NCI-H128 (cell line): ENCODE data around the gene KCNK16.
A peak's percentile ranks its signal among the peaks of the same experiment; 100 is the strongest.

Experiments used
- DNase-seq: peaks from one replicate; lab custom pipeline; 2025; ENCODE audit not compliant: unreplicated experiment; lab: John Stamatoyannopoulos, UW

KCNK16 gene

DNA sequence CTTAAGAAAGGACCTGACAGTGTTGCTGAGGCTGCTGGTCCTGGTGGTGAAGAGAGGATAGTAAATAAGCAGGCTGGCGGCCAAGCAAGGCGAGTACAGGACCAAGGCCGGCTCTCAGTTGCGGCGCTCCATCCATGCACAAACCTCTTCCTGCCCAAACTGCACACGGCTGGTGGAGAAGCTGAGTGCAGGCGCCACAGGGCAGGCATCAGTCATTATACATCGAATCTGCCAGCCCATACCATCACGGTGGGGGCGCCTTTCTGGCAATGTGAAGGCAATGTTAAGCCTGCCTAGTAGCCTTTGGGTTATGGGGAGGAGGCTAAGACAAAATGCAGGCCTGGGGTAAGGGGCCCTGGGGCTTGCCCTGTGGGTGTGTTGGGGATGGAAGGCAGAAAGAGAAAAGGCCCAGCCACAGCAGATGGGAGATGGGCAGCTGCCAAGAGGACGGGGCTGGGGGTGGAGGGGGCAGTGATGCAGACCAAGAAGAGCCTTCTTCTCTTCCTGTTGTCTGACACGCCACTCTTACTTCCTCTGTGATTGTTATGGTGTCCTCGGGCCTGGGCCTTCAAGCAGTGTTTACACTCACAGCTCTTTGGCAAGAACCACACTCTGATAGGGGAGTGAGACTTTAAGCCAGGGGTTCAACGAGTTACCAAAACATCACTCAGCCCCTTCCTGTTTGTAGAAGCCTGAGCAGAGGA is 20.3 kb upstream of the KCNK16 start:
- no peak for DNase-seq

DNA sequence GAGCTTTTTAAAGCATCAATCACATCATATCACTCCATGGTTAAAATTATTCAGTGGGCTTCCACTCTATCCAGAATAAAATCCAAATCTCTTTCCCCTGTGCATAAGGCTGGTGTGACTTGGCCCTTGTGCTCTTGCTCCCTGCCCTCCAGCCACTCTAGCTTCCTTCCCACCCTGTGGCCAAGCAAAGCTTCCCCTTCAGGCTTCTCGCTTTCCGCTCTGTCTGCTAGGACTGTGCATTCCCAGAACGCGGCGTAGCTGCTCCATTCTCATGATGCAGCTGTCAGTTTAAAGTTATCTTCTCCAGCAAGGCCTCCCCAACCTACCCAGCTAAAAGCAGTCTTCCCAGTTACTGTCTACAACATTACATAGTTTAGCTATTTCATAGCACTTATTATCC is 19.4 kb upstream of the KCNK16 start:
- DNase-seq = no peak

DNA sequence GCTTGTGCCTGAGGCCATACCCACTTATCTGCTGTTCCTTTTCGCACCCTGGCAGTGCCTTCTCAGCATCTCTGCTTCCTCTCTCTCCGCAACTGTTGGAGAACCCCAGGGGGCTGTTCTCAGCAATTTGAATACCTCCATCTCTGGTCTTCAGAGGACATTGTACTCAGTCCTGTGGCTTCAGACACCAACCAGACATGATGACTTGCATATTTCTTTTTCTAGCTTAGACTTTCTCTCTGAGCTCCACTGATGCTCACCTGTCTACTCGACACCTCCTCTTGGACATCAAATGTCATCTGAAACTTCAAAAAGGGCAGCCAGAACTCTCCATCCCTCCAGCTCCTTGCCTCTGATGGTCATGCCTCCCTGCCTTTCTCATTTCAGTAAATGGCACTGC is 18.9 kb upstream of the KCNK16 start:
- DNase-seq = no peak

DNA sequence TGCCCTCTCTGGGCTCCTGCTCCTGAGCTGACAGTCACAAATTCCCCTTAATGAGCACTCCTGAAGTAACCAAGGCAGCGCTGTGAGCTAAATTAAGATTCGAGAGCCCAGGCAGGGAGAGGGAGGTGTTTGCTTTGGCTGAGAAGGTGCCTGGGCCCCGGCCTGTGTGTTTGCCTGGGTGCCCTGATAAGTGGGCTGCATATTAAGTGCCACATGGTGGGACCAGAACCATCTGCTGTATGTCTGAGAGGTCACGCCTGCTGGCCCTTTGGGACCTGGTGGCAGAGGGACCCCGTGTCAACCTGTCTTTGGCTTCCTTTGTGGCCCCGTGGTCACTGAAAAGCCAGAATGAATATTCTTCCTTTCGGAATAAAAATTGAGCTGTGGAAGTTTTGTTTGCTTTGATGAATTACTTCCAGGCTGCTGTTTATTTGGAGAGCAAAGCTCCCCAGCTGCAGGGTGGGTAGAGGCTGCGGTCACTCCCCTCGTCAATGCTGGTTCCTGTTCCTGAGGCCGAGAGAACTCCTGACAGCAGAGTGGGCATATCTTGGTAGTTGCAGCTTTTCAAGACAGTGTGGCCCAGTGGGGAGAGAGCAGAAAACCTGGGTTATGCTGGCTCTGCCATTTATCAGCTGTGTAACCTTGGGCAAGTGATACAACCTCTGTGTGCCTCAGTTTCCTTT is 17.5 kb upstream of the KCNK16 start:
- peak; percentile 75 for DNase-seq

DNA sequence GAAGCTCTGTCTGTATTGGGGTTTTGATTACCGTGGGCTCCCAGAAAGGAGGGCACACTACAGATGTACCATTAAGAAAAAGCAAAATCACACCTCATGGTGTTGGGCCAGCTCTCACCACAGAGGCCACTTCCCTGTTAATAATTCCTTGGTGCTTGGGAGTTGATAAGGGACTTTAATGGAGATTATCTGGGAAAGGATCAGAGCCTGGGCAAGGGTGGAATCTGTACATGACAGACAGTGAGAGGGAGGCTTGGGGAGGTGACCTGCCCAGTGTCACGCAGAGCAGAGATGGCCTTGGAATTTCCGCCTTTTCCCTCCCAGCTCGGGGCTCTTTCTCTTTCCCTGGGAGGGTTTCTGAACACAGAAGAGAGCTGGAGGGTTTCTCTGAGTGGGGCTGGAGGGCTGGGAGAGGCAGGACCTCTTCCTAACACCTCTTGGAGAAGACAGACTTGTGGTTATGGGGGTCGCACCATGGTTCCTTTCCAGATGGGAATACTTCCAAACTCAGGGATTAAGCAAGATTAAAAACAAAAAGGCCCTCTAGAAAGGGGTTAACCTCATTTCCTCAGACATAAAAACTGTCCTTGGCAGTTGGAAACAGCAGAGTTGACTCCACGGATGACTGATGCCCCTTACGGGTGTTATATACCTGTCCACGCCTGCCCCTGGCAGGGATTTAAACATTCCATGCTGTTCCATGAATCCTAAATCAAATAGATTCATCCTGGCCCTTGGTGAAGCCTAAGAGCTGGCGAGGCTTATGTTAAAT is 16.8 kb upstream of the KCNK16 start:
- DNase-seq = no peak

DNA sequence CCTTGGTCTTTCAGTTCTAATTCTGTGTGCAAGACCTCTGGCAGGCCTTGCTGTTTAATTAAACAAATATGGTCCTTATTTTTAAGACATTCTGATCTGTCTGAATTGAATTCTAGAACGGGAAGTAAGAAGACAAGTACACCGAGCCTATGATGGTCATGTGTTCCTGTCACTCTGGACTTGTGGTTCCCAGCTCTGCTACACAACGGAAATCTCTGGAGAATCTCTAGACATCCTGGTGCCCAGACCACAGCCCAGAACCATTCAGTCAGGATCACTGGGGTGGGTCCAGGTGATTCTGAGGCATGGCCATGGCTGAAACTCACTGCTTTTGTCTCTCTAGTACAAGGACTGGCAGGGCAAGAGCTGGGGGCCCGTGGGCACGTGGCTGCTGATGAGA is 15.9 kb upstream of the KCNK16 start:
- no peak for DNase-seq

DNA sequence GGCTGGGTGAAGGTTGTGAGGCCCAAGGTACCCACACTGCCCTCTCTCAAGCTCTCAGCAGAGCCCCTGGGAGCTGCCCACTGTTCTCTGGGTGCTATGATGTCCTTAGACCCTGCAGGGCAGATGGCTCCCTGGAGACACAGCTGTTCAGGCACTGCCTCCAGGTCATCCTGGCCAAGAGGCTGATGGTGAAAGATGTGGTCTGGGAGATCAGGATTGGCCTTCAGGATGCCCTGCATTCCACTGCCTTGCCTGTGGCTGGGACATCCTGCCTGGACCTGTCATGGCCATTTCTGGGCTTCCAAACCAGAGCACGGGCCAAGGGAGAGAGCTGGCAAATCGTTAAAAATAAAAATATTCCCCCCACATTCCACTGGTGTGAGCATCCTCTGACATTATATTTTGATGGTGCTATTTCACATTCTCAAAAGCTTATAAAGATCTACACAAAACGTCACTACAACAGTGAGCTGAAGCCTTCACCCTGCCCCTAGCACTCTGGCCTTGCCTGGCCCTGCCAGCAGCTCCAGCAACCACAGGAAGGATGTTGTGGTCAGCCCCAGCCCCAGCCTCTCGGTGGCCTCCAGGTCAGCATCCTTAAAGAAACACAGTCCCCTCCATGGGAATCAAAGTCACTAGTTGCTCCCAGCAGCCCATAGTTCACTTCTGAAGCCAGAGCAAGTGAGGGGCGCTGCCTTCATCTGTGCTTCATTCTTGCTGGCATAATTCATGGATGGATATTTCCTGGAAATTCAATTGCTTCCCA is 13.5 kb upstream of the KCNK16 start:
- DNase-seq = no peak

DNA sequence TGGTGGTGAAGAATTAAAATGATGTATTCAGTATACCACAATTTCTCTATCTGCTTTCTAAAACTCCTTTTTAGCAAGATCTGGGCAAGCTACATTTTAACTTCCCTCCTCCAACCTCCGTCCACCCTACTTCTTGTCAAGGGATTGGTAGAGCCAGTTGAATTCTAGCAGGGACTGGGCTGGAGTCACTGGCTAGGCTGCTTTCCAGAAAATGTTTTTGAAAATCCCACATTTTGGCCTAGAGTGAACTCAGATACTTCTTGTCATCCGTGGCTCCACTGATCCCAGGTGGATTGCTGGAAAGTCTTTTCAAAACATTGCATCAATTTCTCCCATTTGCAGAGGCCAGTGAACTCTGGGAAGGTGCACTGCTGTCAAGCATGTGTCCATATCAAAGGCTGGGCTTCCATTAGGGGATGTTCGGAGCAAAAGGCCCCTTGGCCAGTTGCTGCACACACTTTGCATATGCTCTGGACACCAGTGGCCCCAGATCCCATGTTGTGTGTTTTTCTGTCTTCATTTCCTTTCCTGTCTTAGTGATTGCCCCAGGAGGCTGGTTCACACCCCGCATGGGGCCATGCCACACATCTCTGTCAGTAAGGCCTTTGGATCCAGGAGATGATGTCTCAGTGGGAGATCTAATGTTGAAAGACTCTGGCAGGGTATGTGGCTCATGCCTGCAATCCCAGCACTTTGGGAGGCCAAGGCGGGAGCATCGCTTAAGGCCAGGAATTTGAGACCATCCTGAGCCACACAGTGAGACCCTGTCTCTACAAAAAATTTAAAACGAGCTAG is 11.3 kb upstream of the KCNK16 start:
- no peak for DNase-seq

DNA sequence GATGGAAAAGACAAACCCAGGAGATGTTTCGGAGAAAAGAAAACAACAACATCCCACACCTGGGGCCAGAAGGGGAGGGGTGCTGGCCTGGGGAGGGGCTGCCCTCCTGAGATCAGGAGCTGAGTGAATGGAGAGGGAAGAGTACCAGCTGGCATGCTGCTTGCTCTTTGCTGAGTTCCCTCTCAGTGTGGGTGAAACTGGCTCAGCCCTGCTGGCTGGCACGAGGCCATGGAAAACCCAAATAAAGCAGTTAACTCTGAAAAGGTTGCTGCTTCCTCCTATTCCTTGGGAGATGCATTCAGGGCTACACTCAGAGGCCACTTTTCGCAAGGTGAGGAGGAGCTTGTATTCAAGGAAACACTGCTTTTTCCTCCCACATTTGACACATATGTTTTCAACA is 8.0 kb upstream of the KCNK16 start:
- DNase-seq = no peak

DNA sequence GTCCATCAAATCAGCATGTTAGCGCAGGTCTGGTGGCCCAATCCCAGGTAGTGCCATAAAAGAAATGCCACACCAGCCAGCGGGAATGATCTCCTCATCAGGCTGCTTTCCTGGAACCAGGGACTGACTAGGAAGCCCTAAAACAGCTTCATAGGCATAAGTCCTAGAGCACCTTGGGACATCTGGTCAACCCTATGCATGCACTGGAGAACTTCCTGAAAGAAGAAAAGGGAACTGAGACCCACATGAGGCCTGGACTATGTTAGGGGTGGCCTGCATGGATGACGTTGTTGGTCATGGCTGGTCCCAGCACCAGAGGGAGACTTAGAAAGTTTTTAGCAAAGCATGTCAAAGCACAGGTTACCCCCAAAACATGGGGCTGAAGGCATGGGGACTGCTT is 7.6 kb upstream of the KCNK16 start:
- DNase-seq = no peak

DNA sequence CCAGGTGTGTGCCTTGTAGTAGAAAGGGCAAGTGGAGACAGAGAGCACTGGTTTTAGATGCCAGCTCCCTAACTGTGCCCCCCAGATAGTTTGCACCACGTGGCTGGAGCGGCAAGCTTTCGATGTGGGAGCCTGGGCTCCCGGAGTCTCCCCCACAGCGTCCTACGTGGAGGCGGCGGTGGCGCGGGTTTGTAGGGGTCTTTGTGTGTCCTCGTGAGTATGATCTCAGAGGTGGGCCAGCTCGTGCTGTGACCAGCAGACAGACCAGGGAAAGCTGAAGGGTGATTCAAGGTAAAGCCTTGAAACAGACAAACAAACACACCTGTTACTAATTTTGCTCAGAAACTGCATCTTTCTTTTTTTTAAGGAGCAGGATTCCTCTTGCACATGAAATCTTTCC is 5.6 kb upstream of the KCNK16 start:
- DNase-seq = no peak

DNA sequence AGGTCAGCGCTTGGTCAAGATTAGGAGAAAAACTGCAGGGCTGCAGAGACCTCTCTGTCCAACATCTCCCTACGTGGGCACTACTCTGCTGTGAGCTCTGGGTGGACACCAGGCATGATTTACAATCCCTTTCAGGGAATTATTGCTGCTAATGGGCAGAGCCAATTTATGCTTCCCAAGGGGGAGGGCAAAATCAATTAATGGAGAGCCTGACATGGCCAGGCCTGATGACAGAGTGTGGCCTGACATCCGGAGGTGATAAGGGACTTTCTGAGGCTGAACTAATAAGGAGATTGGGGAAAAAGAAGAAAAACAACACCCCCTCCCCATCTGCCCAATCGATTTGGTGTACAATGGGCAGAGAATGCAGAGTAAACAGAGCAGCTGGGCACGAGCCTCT is 5.0 kb upstream of the KCNK16 start:
- DNase-seq = no peak

DNA sequence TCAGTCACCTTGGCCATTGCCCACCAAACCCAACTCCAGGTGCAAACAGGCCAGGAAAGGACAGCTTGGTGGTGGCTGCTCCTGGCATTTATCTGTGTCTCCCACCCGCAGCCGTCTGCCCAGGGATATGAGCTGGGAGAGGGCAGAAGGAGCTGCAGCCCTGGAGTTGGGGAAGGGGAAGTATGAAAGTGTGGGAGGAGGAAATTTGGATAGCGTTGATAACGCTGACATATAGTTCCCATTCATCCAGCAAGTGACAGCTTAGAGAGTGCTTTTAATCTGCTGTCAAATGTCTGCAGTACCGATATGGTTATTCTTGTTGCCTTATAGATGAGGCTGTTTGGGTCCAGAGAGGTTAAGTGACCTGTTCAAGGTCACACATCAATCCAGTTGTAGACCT is 741 bp downstream of the KCNK16 start:
- DNase-seq = no peak

DNA sequence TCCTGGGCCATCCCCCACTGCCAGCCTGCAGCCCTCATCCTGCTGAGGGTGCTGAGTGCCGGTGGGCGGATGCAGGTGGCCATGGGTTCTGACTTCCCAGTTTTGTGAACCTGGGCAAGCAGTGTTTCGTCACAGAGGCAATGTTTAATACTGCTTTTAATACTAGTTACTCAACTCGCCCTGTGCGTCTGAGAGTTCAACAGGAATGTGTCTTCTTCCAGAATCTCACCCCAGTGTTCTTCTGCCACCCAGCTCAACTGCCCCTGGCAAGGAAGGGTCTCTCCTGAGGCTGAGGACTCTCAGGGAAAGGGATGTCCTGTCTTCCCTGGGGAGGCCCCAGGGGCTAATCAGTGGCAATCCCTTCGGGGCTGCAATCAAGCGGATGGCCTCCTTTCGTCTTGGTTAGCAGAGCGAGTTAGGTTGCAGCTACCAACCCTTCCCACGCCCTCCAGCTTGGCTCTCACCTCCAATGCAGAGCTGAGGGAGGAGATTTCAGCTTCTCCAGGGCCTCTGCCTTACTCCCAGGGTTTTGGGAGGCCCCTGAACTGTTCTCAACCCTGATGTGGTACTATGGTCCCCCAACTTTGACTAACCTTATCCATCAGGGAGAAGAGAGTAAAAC is 2.0 kb downstream of the KCNK16 start:
- no peak for DNase-seq

DNA sequence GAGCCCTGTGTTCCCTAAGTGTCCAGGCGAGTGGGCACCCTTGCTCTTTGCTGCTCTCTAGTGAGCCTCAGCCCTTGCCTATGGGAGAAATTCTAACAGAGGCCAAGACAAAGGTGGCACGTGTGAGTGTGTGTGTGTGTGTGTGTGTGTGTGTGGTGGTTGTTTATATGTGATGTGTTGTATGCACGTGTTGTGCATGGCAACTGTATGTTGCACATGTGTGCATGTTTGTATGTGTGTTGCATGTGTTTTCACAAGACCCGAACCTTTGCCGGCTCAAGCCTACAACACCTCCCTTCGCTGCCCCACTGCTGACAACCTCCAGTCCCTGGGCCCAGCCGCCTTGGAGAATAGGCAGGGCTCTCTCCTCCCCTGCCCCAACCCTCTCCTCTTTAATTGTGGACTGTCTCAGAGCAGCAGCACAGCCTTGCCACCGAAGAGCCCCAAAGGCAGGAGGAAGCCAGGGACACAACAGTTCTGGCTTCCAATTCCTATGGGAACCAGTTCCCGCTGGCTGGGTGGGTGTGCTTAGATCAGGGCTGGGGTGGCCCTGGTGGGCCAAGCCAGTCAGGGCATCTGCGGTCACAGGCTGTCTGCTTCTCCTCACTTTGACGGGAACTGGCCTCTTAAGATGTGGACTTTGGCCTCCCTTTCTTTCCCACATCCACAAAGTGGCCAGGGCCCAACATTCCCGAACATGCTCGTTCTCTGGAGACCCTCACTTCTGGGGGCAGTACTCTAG is 2.7 kb downstream of the KCNK16 start:
- DNase-seq = no peak

DNA sequence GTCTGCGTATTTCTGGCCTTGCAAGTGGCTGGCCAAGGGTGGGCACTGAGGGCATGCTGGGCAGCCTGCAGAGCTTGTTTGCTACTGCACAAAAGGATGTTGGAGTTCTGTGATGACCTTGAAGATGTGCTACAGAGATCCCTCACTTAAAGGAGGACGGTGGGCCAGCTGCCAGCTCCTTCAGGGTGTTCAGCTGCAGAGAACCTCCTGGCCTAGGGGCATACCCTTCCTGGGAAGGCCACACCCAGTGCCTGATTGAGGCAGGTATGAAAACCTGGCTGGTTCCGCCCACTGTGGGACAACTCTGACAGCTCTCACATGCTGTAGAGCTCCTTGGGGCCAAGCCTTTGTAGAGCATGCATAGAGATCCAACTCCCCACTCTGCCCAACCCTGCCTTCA is 5.2 kb downstream of the KCNK16 start:
- DNase-seq = no peak

DNA sequence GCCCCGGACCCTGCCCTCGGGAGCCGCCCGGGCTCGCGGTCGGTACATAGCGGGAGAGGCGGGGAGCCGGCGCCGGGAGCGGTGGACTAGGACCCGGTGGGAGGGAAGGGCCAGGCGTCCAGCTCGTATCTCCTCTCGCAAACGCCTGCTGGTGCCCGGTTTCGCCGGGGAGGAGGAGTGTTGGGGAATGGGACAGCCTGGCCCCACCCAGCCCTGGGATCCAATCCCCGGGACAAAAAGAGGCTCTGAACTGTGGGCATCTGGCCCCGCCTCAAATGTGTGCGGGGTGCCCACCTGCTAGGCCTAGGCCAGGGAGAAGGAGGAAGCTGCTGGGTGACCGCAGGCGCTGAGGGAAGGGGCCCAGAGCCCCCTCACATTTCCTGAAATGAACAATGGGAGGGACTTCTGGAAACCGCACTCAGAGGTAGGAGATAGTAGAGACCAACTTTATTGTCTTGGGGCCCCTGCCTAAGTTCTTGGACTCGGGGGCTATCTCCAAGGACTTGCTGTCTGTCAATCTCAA is 8.2 kb downstream of the KCNK16 start, which contains the start of gene KCNK17:
Gene KCNK17, minus strand, starts transcription at position 147 of the 523 bp plus-strand sequence. Its CDS starts 99 bp downstream, at position 48.
- no peak for DNase-seq

DNA sequence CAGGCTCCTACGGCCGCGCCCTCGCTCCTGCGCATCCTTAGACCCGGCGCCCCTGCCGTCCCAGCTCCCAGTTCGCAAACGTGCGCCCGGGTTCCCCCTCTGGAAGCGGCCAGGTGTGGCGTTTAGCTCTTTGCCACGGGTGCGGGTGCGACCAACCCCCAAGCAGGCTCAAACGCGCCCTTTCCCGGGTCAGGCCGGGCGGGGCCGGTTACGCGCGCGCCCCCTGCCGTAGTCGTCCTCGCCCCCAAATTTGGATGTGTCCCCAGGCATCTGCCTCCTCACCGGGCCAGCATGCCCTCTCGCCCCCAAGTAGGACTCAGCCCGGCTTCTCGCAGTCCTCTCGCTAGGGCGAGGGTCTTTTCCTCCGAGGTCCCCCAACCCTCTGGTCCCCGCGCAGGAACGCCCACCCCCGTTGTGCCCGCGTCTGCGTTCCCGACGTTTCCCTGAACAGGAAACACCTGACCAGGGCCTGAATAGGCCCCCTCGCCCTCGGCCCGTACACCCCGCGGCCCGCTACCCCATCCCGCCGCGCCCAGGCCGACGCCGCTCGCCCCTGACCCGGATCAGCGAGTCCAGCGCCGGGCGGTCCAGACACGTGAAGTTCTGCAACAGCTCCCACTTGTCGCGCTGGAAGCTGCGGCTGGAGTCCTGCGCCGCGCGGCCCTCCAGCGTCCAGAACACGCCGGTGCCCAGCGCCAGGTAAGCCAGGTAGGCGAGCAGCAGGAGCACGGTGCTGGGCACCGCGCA is 8.8 kb downstream of the KCNK16 start:
- no peak for DNase-seq
